Adrenal gland (tissue), 12 donors: ENCODE measurements around the gene PIGH. TPM values are rescaled to one million over a fixed set of nuclear protein-coding genes. Genes with fewer than 3 reads are reported as not detected.
A peak's percentile ranks its signal among the peaks of the same experiment; 100 is the strongest.

Experiments
- DNase-seq, 7 donors: peaks; one replicate each; pipeline ENCODE4 v3.0.0-alpha.2; 2019 to 2020
- H3K27ac ChIP-seq, 5 donors: fragments of 200-600 bp; sonication (generic) in 4 of 5; 1 replicate in 3 of 5; 2 replicates in 2 of 5; pipeline versions ENCODE4 v1.5.1 to v1.8.0; 2016 to 2020; ENCODE audit warnings: mild to moderate bottlenecking in 1 of 5
- H3K27me3 ChIP-seq: fragments of 200-600 bp; 2 replicates; pipeline ENCODE4 v1.8.0; 2021
- H3K36me3 ChIP-seq, 2 donors: fragments of 200-600 bp; replicated peaks in 1 of 2; 1 replicate in 1 of 2; 2 replicates in 1 of 2; pipeline versions ENCODE4 v1.5.1 to v1.8.0; 2018 to 2022
- H3K4me1 ChIP-seq, 2 donors: fragments of 200-600 bp; replicated peaks in 1 of 2; 1 replicate in 1 of 2; 2 replicates in 1 of 2; pipeline versions ENCODE4 v1.5.1 to v1.8.0; 2018 to 2021
- H3K4me3 ChIP-seq, 4 donors: fragments of 200-600 bp; sonication (generic) in 3 of 4; one replicate each; pipeline ENCODE4 v1.5.1; 2016 to 2018
- H3K9me3 ChIP-seq, 3 donors: fragments of 200-600 bp; sonication (generic) in 1 of 3; replicated peaks in 1 of 3; 1 replicate in 2 of 3; 2 replicates in 1 of 3; pipeline versions ENCODE4 v1.5.1 to v1.8.0; 2016 to 2021
- POLR2A ChIP-seq, 2 donors: fragments of 450-650 bp; IDR thresholded peaks; one replicate each; pipeline ENCODE4 v1.6.1; 2017; ENCODE audit warnings: antibody characterized with exemption in 2 of 2, mild to moderate bottlenecking in 2 of 2, moderate library complexity in 1 of 2
- WGBS, 4 donors: extraction: QIAGEN DNeasy Blood & Tissue Kit in 2 of 4; methylation state at CpG; one replicate each; pipeline versions ENCODE4 v1.1.5 to v1.1.7; 2013 to 2017; 5-methylcytosine and 5-hydroxymethylcytosine counted together
- intact Hi-C, 2 donors: fragments of 100-400 bp; cut with DNase I; formaldehyde crosslinking; loops; one replicate each; pipeline versions ENCODE4 v1.14.1 to v1.15.0; 2022 to 2023
- polyA plus RNA-seq, 3 donors: library from polyadenylated mRNA; stranded (reverse); fragments of 200-250 nt in 2 of 3; fragments of 350-450 nt in 1 of 3; fragmentation: Illumina TruSeq in 1 of 3; extraction: RNeasy Lipid Tissue Mini Kit (QIAGEN cat#74804) in 1 of 3; gene quantifications; one replicate each; pipeline ENCODE4 v1.2.3, GENCODE V29; 2013 to 2014
- total RNA-seq, 9 donors: library from RNA; depleted of rRNA in 4 of 9; stranded (reverse); fragments of >200 nt in 4 of 9; fragments of 120-200 nt in 1 of 9; fragmentation: NEBNext Ultra II Directional in 1 of 9; extraction: Animal tissue kit (Norgen Biotek cat#: 25700) in 1 of 9; gene quantifications; one replicate each; pipeline versions ENCODE4 v1.1.0 to v1.2.4, GENCODE V29; 2013 to 2023
- TF ChIP-seq, protein P1 (sequence below), 6 experiments: fragments of 450-650 bp in 4 of 6; fragments of 200-600 bp in 2 of 6; sonication (generic) in 1 of 6; IDR thresholded peaks; 1 replicate in 5 of 6; 2 replicates in 1 of 6; pipeline versions ENCODE4 v1.5.1 to v1.8.0; 2016 to 2021; ENCODE audit warnings: antibody characterized with exemption in 6 of 6, mild to moderate bottlenecking in 2 of 6, moderate library complexity in 1 of 6
- donor health status: healthy with polysubstance abuse.
- donor health status: Bipolar disorder and iron deficiency.
- donor health status: DM: yes; HTN: yes; CAD: no.
- donor health status: DM: no; HTN: no; CAD: no.
- donor health status: DM: no; HTN: no; CAD: no.
- donor health status: DM: yes; HTN: yes; CAD: no.

Gene PIGH
- total and polyA plus RNA-seq, 12 donors = 41.5 to 79.1 (median 50.7) TPM

DNA sequence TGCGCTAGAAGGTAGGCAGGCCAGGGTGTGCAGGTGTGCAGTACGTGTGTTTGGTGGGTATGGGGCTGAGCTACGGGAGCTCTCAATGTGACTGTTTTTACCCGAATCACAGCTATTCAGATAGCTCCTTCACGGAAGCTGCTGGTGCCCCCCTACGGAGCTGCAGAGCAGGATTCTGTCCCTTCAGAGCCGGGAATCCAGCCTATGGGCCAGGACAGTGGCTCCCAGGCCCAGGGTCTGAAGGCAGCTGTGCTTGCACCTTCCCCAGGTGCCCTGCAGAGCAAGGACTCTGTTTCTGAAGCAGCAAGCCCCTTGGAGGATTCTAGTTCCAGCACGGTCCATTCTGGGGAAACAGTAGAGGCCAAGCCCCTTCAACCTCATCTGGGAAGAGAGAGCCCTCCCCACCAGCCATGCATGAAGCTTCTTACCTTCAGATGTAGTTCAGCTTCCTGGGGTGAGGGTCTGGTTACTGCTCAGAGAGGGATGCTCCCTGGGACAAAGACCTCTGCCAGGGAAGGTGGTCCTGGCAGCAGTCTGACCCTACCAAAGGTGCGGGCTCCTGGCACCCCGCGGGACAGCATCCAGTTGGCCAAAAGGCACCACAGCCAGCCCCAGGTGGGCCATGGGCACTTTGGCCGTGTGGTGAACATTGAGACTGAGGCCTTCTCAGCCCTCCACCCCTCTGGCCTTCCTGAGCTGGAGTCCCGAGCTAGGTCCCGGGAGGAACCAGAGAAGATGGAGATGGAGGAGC lies 37.9 kb downstream of the PIGH start:
- Histone ChIP-seq H3K27ac (no peak overlapping the region), H3K4me3 (no peak overlapping the region), H3K36me3 (peaks cover 0 to 10% of the 10 kb centered on the region in 2 donors), H3K4me1 (peaks cover 5 to 15% of the 10 kb centered on the region in 2 donors), H3K27me3 (no peaks in the 10 kb centered on the region), H3K9me3 (no peaks in the 10 kb centered on the region)
- TF ChIP-seq, protein P1, sequence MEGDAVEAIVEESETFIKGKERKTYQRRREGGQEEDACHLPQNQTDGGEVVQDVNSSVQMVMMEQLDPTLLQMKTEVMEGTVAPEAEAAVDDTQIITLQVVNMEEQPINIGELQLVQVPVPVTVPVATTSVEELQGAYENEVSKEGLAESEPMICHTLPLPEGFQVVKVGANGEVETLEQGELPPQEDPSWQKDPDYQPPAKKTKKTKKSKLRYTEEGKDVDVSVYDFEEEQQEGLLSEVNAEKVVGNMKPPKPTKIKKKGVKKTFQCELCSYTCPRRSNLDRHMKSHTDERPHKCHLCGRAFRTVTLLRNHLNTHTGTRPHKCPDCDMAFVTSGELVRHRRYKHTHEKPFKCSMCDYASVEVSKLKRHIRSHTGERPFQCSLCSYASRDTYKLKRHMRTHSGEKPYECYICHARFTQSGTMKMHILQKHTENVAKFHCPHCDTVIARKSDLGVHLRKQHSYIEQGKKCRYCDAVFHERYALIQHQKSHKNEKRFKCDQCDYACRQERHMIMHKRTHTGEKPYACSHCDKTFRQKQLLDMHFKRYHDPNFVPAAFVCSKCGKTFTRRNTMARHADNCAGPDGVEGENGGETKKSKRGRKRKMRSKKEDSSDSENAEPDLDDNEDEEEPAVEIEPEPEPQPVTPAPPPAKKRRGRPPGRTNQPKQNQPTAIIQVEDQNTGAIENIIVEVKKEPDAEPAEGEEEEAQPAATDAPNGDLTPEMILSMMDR (IDR thresholded peaks at IDR 0.05) = no peak
- no peak for TF ChIP-seq POLR2A (IDR thresholded peaks at IDR 0.05)
- WGBS, 4 donors = 89 to 93% (median 93%) methylated on average over 8 to 14 of the region's 14 CpGs
- intact Hi-C loops = no loop called here
- peak in 1 of 7 donors; percentile 4 for DNase-seq

DNA sequence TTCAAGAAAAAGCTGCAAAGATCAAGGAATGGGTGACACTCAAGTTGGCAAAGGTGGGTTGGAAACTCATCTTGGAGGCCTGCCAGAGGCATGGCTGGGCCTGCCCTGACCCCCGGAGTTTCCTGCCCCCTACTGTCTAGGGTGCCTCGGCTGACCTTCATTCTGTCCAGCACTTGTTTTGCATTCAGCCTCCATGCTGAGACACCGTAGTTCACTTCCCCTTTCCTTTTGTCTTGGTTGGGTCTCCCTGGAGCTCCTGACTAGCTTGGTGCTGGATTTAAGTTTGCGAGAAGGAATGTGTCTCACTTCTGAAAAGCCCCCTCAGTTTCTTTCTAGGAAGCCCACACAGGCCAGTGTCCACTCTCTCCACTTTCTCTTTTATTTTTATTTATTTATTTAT lies 40.4 kb downstream of the PIGH start:
- DNase-seq = no peak
- Histone ChIP-seq H3K27ac (no peak overlapping the region), H3K4me1 (no peaks in the 10 kb centered on the region), H3K9me3 (no peaks in the 10 kb centered on the region), H3K27me3 (no peaks in the 10 kb centered on the region), H3K4me3 (no peak overlapping the region), H3K36me3 (peaks cover 0 to 10% of the 10 kb centered on the region in 2 donors)
- TF ChIP-seq, protein P1 (IDR thresholded peaks at IDR 0.05) = no peak
- TF ChIP-seq POLR2A (IDR thresholded peaks at IDR 0.05) = no peak
- WGBS, 4 donors = 46 to 66% (median 48%) methylated on average over 4 of the region's 4 CpGs
- intact Hi-C loops = no loop called here

- 86 to 97% (median 92%) methylated on average over 3 of the region's 3 CpGs for WGBS, 4 donors
- H3K4me3 ChIP-seq = no peak overlapping the region
- TF ChIP-seq POLR2A (IDR thresholded peaks at IDR 0.05) = no peak
- TF ChIP-seq, protein P1 (IDR thresholded peaks at IDR 0.05) = no peak
- peaks cover 0 to 7% of the 10 kb centered on the region in 2 donors for H3K36me3 ChIP-seq
- H3K9me3 ChIP-seq = no peaks in the 10 kb centered on the region
- H3K27ac ChIP-seq = no peak overlapping the region
- no peaks in the 10 kb centered on the region for H3K4me1 ChIP-seq
- DNase-seq = no peak
- H3K27me3 ChIP-seq = no peaks in the 10 kb centered on the region
- intact Hi-C loops = no loop called here
Measured at GRCh38 chr14:67557656-67558055, 42.4 kb downstream of the PIGH start.

DNA sequence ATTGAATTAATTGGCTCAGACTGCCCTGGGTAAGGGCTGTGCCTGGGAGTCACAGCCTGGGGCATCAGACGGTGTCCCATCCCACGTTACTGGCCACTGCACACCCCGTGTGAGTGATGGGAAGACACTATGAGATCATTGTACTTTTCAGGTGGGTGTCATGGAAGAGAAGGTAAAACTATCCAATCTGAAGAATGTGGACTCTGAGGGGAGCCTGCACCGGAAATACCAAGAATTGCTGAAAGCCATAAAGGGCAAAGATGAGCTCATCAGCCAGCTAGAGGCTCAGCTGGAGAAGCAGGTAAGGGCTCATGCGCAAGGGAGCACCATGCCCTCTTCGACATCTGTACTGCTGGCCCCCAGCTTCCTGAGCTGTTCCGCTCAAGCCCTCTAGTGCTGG lies 43.0 kb downstream of the PIGH start:
- Histone ChIP-seq H3K27ac (no peak overlapping the region), H3K4me3 (no peak overlapping the region), H3K9me3 (no peaks in the 10 kb centered on the region), H3K4me1 (no peaks in the 10 kb centered on the region), H3K36me3 (peaks cover 0 to 2% of the 10 kb centered on the region in 2 donors), H3K27me3 (no peaks in the 10 kb centered on the region)
- WGBS, 4 donors = 81 to 96% (median 88%) methylated on average over 7 of the region's 7 CpGs
- intact Hi-C loops = no loop called here
- TF ChIP-seq POLR2A (IDR thresholded peaks at IDR 0.05) = no peak
- TF ChIP-seq, protein P1 (IDR thresholded peaks at IDR 0.05) = no peak
- DNase-seq = no peak
